RWPE1 (cell line): ENCODE data around the gene SCAND1.
A peak's percentile ranks its signal among the peaks of the same experiment; 100 is the strongest.
"Not testable (repeated sequence)": the region's sequence is repeated elsewhere in the genome, so short reads cannot be mapped to it uniquely, and the experiment has no call there.

Experiments used
- CTCF ChIA-PET: fragments of 350-600 bp; sonication (Branson Sonifier 250); formaldehyde crosslinking; extraction: SDS; loops from one replicate; lab custom pipeline; 2021; lab: Yijun Ruan, JAX
- POLR2A ChIA-PET: fragments of 400-600 bp; formaldehyde crosslinking; extraction: SDS; loops from one replicate; lab custom pipeline; 2020; ENCODE audit warnings: antibody characterized with exemption; ENCODE audit not compliant: low non-redundant PET; lab: Yijun Ruan, JAX
- DNase-seq: peaks from one replicate; pipeline ENCODE4 v3.0.0; 2012; ENCODE audit warnings: low spot score
- H3K27ac ChIP-seq: fragments of 450-650 bp; 2 replicates; pipeline ENCODE4 v1.5.1; 2017
- CTCF ChIP-seq: fragments of 450-650 bp; conservative IDR thresholded peaks from 2 replicates; pipeline ENCODE4 v1.5.1; 2017; ENCODE audit warnings: low read depth, mild to moderate bottlenecking

The SCAND1 gene

DNA sequence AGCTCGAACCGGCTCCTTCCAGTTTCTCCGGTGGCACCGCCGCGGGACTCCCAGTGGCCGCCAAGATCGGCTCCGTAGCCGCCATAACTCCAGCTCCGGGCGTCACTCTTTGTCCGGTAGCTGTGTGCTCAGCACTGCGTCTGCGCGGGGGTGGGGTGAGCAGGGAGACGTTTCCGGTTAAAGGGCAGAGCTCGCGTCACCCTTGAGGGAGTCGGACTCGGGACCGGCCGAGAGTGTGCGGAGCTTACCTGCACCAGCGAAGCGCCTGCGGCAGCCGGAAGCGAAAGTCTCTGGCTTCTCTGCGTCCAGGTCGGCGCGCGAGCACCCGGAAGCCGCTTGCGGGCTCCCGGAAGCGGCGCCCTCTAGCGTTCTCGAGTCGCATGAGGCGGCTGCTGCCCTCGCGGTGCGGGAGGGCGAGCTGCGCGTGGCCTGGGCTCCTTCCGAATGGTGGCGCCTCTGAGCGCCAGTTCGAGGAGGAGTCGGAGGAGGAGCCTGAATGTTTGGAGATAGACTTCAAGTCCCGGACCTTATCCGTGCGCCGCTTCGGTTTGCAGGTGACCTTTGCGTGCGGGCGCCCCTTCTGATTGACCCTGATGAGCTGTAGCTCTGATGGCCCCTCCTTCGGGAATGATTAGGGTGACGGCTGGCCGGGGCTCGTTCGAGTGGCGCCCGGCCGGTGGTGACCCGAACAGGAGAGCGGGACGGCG is at the start of gene SCAND1:
TSS of gene SCAND1 (minus strand) at position 303 of the 707 bp plus-strand sequence. CDS start at position 85, 218 bp downstream.
- peak; percentile 100 for TF ChIP-seq CTCF
- DNase-seq, result peak; percentile 100
- POLR2A ChIA-PET, result interaction anchor here (0.5 to 3.3 kb wide), 9 partner anchors 13 to 319 kb away, joined by 3 to 15 read pairs (median 5); partner anchors contain the start of gene RBM39
- H3K27ac ChIP-seq, result peak within 1 kb of the TSS; percentile 99
- CTCF ChIA-PET, result interaction anchor here (0.5 to 2.5 kb wide), 46 partner anchors 8 to 904 kb away, joined by 3 to 17 read pairs (median 4); partner anchors contain the start of genes CNBD2 and RBM39

DNA sequence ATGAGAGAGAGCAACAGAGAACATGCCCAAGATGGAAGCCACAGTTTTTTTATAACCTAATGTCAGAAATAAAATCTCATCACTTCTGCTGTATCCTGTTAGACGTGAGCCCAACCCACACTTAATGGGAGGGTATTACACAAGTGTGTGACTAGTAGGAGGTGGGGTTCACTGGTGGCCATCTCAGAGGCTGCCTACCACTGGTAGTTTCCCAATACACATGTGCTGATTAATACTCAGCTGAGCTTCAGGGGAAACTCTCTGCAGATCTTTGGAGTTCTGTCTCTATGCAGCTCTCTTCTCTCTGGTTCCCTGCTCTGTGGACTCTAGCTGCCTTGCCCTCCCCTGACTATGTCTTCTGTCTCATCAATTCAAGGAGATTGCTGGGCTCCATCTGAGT is 49.7 kb upstream of the SCAND1 start:
- ChIA-PET POLR2A (no interaction called here), CTCF (interaction anchor here (1.1 to 1.2 kb wide), 2 partner anchors 9 to 135 kb away, joined by 3 to 4 read pairs; no protein-coding TSS in a partner anchor)
- DNase-seq, result no peak
- no peak for TF ChIP-seq CTCF
- H3K27ac ChIP-seq, result no peak overlapping the region

- TF ChIP-seq CTCF, result no peak
- H3K27ac ChIP-seq, result no peak overlapping the region
- ChIA-PET CTCF (interaction anchor here (0.6 to 1.1 kb wide), 5 partner anchors 8 to 136 kb away, joined by 3 to 4 read pairs (median 3); no protein-coding TSS in a partner anchor), POLR2A (no interaction called here)
- DNase-seq, result no peak
Measured at GRCh38 chr20:36002855-36003254, 48.6 kb upstream of the SCAND1 start.

DNA sequence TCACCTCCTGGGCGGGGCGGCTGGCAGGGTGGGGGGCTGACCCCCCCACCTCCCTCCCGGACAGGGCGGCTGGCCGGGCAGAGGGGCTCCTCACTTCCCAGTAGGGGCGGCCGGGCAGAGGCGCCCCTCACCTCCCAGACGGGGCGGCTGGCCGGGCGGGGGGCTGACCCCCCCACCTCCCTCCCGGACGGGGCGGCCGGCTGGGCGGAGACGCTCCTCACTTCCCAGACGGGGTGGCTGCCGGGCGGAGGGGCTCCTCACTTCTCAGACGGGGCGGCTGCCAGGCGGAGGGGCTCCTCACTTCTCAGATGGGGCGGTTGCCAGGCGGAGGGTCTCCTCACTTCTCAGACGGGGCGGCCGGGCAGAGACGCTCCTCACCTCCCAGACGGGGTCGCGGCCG is 47.0 kb upstream of the SCAND1 start:
- H3K27ac ChIP-seq, POLR2A ChIA-PET, DNase-seq, CTCF ChIA-PET: not testable (repeated sequence)

DNA sequence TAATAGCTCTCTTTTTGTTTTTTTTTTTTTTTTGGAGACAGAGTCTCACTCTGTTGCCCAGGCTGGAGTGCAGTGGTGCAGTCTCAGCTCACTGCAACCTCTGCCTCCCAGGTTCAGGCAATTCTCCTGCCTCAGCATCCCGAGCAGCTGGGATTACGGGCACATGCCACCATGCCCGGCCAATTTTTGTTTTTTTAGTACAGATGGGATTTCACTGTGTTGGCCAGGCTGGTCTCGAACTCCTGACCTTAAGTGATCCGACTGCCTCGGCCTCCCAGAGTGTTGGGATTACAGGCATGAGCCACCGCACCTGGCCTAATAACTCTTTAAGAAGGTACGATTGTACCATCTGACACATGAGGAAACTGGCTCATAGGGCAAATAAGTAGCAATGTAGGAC is 42.2 kb upstream of the SCAND1 start:
- DNase-seq, H3K27ac ChIP-seq, POLR2A ChIA-PET: not testable (repeated sequence)
- CTCF ChIA-PET, result interaction anchor here (0.8 to 1.6 kb wide), 2 partner anchors 11 to 142 kb away, joined by 5 to 11 read pairs; no protein-coding TSS in a partner anchor

DNA sequence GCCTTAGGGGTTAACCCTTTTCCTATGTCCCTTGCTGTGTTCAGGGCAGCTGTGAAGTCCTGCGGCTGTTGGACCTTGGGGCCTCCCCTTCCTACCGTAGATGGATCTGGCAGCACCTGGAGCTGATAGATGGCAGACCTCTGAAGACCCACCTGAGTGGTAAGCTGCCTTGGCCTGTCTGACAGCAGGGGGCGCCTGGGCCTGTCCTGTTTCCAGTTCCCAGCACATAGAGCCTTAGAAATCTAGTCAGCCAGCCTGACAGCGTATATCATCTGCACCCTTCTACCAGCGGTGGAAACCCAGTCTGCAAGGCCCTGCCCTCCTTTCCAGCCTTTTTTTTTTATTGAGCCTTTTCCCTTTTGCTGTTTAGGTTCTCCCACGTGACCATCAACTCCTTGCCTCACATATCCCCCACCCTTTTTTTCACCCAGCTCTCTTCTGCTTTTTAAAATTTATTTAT is 40.7 kb upstream of the SCAND1 start:
- H3K27ac ChIP-seq, result no peak overlapping the region
- ChIA-PET POLR2A (interaction anchor here (1.8 kb wide), 1 partner anchor 144 kb away, joined by 6 read pairs; no protein-coding TSS in a partner anchor), CTCF (interaction anchor here (0.5 to 3.6 kb wide), 44 partner anchors 9 to 1364 kb away, joined by 3 to 61 read pairs (median 4); no protein-coding TSS in a partner anchor)

More for the DNA sequence above, 40.7 kb upstream of the SCAND1 start:
- peak; percentile 88 for DNase-seq
- TF ChIP-seq CTCF, result peak; percentile 98
